KMS-11 (cell line): ENCODE results near the gene PCNX4.

ENCODE experiments used
- H2AFZ ChIP-seq: fragments of 200-600 bp; sonication (generic); 2 replicates; pipeline ENCODE4 v1.6.1; 2016; ENCODE audit warnings: antibody characterized with exemption, mixed run types, low read depth
- H3K27ac ChIP-seq: fragments of 200-600 bp; sonication (generic); 2 replicates; pipeline ENCODE4 v1.6.1; 2016; ENCODE audit warnings: mild to moderate bottlenecking, mixed run types
- H3K27me3 ChIP-seq: fragments of 200-600 bp; sonication (generic); 2 replicates; pipeline ENCODE4 v1.6.1; 2017; ENCODE audit warnings: mild to moderate bottlenecking, low read depth, mixed run types, moderate library complexity; ENCODE audit not compliant: insufficient read depth
- H3K36me3 ChIP-seq: fragments of 200-600 bp; sonication (generic); 2 replicates; pipeline ENCODE4 v1.6.1; 2017; ENCODE audit warnings: mild to moderate bottlenecking, mixed run types; ENCODE audit not compliant: insufficient read depth
- H3K4me1 ChIP-seq: fragments of 200-600 bp; sonication (generic); 2 replicates; pipeline ENCODE4 v1.6.1; 2016; ENCODE audit warnings: mild to moderate bottlenecking, low read depth, mixed run types; ENCODE audit not compliant: poor library complexity, severe bottlenecking
- H3K4me2 ChIP-seq: fragments of 200-600 bp; sonication (generic); 2 replicates; pipeline ENCODE4 v1.7.0; 2016; ENCODE audit warnings: mild to moderate bottlenecking, mixed run types
- H3K4me3 ChIP-seq: fragments of 200-600 bp; sonication (generic); IDR thresholded peaks from 2 replicates; pipeline ENCODE4 v1.6.1; 2017; ENCODE audit warnings: low read depth, low read length, mixed read lengths; ENCODE audit not compliant: insufficient read depth
- H3K79me2 ChIP-seq: fragments of 200-600 bp; sonication (generic); 2 replicates; pipeline ENCODE4 v1.6.1; 2016; ENCODE audit warnings: low read depth, mixed run types; ENCODE audit not compliant: insufficient read depth
- H3K9ac ChIP-seq: fragments of 200-600 bp; sonication (generic); 2 replicates; pipeline ENCODE4 v1.6.1; 2016; ENCODE audit warnings: mild to moderate bottlenecking, mixed run types
- H4K20me1 ChIP-seq: fragments of 200-600 bp; sonication (generic); 2 replicates; pipeline ENCODE4 v1.6.1; 2016; ENCODE audit warnings: mild to moderate bottlenecking, mixed run types; ENCODE audit not compliant: insufficient read depth
- TF ChIP-seq, protein P1 (sequence below): fragments of 200-600 bp; sonication (generic); conservative IDR thresholded peaks from 2 replicates; pipeline ENCODE4 v1.6.1; 2017; ENCODE audit warnings: low read depth, mild to moderate bottlenecking, antibody characterized with exemption, low read length, moderate library complexity, mixed read lengths

PCNX4 gene

DNA sequence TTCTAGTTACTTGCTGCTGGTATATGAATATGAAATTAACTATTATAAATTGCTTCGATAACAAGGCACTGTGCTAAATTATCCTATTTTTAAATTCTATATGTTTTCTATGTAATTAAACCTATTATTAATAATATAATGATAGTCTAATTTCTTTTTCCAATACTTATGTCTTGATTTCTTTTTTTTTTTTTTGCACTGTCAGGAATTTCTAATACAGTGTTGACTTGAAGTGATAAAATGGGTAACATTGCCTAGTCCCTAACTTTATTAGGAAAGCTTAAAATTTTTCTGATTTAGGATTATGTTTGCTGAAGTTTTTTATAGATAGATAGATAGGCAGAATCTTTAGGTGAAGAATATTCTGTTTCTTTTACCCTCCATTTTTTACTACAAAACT, 87.1 kb downstream of the PCNX4 start:
- Histone ChIP-seq H2AFZ (no peak overlapping the region), H3K9ac (no peak overlapping the region), H3K36me3 (no peaks in the 10 kb centered on the region), H3K27me3 (no peaks in the 10 kb centered on the region), H4K20me1 (no peaks in the 10 kb centered on the region), H3K4me2 (no peak overlapping the region), H3K4me3 (no peak overlapping the region), H3K79me2 (no peaks in the 10 kb centered on the region), H3K27ac (no peak overlapping the region), H3K4me1 (peaks cover 7% of the 10 kb centered on the region)
- TF ChIP-seq, protein P1, sequence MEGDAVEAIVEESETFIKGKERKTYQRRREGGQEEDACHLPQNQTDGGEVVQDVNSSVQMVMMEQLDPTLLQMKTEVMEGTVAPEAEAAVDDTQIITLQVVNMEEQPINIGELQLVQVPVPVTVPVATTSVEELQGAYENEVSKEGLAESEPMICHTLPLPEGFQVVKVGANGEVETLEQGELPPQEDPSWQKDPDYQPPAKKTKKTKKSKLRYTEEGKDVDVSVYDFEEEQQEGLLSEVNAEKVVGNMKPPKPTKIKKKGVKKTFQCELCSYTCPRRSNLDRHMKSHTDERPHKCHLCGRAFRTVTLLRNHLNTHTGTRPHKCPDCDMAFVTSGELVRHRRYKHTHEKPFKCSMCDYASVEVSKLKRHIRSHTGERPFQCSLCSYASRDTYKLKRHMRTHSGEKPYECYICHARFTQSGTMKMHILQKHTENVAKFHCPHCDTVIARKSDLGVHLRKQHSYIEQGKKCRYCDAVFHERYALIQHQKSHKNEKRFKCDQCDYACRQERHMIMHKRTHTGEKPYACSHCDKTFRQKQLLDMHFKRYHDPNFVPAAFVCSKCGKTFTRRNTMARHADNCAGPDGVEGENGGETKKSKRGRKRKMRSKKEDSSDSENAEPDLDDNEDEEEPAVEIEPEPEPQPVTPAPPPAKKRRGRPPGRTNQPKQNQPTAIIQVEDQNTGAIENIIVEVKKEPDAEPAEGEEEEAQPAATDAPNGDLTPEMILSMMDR: no peak

DNA sequence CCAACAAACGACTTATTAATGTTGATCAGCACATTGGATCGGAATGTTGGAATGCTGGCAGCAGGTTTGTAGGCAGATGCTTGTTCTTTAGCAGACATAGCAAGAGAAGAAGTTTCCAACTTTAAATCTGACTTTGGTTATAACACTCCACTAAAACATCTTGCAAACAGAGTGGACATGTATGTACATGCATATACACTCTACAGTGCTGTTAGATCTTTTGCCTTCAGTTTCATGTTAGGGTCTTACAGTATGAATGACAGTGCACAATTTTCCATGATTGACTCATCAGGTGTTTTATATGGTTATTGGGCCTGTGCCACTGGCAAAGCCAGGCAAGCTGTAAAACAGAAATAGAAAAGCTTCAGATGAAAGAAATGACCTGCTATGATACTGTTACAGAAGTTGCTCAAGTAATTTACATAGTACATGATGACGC, 87.7 kb downstream of the PCNX4 start:
- Histone ChIP-seq H3K79me2 (no peaks in the 10 kb centered on the region), H3K36me3 (no peaks in the 10 kb centered on the region), H4K20me1 (no peaks in the 10 kb centered on the region), H3K4me1 (peaks cover 9% of the 10 kb centered on the region), H3K4me2 (no peak overlapping the region), H3K27me3 (no peaks in the 10 kb centered on the region), H3K9ac (no peak overlapping the region), H3K27ac (no peak overlapping the region), H2AFZ (no peak overlapping the region), H3K4me3 (no peak overlapping the region)
- TF ChIP-seq, protein P1: no peak

DNA sequence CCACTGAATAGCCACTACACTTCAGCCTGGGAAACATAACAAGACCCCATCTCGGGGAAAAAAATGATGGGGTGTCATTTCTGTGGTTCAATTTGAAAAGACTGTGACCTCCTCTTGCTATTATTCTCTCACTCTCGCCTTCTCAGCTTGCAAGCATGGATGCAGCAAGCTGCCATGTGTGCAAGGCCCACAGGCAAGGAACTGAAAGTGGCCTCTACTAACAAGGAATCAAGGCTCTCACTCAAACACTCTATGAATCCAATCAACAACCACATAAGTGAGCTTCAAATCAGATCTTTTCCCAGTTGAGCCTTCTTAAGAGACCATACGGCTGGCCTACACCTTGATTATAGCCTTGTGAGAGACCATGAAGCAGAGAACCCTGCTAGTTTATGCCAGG, 91.4 kb downstream of the PCNX4 start:
- Histone ChIP-seq H2AFZ (peak overlapping the region; percentile 74; the same call in 1 of the 2 replicates), H3K79me2 (no peaks in the 10 kb centered on the region), H3K27ac (no peak overlapping the region), H3K36me3 (no peaks in the 10 kb centered on the region), H4K20me1 (no peaks in the 10 kb centered on the region), H3K27me3 (no peaks in the 10 kb centered on the region), H3K4me2 (no peak overlapping the region), H3K9ac (no peak overlapping the region), H3K4me3 (no peak overlapping the region), H3K4me1 (peaks cover 9% of the 10 kb centered on the region)
- TF ChIP-seq, protein P1: no peak

DNA sequence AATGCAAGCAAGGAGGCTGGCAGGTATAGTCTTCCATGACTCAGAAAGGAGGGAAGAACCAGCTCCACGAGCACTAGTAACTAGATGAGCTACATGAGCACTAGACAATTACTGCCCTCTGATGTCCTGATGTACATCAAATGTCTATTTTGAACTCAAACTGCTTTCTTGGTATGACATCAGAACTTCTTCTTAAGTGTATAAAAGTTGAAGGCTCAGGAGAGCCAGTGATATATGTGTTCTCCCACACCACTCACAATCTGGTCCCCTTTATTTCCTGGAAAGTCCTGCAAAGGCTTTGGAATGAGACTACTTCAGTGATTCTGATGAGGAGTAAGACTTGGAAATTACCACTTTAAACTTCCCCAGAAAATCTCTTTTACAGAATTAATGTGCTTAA, 92.0 kb downstream of the PCNX4 start:
- Histone ChIP-seq H3K79me2 (no peaks in the 10 kb centered on the region), H3K4me3 (no peak overlapping the region), H3K4me1 (peaks cover 9% of the 10 kb centered on the region), H3K9ac (peak overlapping the region; percentile 30; the same call in 1 of the 2 replicates), H2AFZ (peak overlapping the region; percentile 74), H3K36me3 (no peaks in the 10 kb centered on the region), H3K27ac (no peak overlapping the region), H3K27me3 (no peaks in the 10 kb centered on the region), H3K4me2 (peak overlapping the region; percentile 73), H4K20me1 (no peaks in the 10 kb centered on the region)
- TF ChIP-seq, protein P1: no peak
